HG03460 (cell line): ENCODE data around the gene PNMT.

ENCODE experiments used
- ATAC-seq: cut with Tn5 transposase; IDR thresholded peaks from one replicate; pipeline ENCODE4 v1.9.1; 2021; ENCODE audit not compliant: unreplicated experiment

PNMT gene, protein sequence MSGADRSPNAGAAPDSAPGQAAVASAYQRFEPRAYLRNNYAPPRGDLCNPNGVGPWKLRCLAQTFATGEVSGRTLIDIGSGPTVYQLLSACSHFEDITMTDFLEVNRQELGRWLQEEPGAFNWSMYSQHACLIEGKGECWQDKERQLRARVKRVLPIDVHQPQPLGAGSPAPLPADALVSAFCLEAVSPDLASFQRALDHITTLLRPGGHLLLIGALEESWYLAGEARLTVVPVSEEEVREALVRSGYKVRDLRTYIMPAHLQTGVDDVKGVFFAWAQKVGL

GRCh38 chr17:39667945-39668924 is at the start of gene PNMT:
PNMT (plus strand) TSS chr17:39668453; CDS start chr17:39668476, 23 bp downstream.
- no peak for ATAC-seq

DNA sequence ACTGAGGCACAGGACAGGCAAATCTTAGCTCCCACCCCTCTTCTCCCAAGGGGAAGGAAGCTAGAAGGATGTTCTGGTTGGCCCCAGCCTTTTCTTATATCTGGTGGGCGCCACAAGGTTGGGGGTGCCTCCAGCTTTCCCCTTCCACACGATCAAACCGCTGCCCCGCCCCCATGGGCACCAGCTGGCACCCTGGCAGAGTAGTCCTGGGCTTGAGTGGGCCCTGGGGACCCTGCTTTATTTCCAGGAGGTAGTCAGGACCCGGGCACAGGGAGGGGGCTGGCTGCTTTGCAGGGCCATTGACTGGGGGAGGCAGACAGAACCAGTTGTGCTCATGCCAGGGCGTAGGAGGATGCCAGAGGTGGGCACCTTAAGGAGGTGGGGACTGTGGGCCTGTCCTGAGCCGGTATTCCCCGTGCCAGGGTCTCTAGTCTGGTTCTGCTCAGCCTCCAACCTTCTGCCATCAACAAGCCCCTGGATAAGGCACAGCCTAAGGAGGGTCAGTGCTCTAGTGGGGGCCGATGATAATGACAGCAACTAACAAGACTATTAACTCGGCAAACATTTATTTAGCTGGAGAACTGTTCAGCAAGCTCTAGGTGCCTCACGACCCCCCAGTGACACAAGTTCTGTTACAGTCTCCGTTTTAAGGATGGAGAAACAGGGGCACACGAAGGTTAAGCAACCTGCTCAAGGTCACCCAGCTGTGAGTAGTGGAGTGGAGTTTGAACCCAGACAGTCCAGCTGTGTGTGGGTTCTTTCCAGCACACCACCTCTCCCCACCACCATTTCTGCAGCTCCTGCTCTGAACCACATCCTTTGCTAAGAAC is 49.1 kb upstream of the PNMT start:
- ATAC-seq: no peak

DNA sequence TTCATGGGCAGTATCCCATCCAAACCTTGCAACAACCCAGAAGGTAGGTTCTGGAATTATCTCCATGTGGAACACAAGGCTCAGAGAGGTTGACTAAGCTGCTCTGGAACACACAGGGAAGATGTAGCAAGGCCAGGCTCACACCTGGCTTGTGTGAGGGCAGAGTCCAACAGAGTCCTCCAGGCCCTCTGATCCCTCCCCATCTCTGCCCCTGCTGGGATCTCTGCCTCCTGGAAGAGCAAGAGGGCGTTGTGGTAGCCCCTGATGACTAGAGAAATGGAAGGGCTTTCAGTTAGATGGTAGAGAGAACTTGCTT is 48.5 kb upstream of the PNMT start:
- no peak for ATAC-seq

- ATAC-seq: no peak
Measured at GRCh38 chr17:39621523-39622379, 46.5 kb upstream of the PNMT start.

DNA sequence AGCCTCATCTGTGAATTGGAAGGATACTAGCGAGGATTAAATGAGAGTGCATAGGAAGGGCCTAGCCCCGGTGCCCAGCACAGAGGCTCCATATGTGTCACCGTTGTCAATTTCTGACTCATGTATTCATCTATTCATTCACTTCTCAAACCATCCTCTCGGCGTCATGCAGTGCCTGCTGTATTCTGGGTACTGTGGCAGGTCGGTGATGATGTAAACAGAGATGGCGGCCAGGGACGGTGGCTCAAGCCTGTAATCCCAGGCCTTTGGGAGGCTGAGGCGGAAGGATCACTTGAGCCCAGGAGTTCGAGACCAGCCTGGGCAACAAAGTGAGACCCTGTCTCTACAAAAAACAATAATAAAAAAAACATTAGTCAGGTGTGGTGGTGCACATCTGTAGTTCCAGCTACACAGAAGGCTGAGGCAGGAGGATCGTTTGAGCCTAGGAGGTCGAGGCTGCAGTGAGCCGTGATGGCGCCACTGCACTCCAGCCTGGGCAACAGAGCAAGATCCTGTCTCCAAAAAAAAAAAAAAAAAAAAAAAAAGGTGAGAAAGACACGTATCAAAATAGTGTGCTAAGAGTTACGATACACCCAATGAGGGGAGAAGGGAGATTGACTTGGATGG is 45.8 kb upstream of the PNMT start:
- ATAC-seq: no peak

DNA sequence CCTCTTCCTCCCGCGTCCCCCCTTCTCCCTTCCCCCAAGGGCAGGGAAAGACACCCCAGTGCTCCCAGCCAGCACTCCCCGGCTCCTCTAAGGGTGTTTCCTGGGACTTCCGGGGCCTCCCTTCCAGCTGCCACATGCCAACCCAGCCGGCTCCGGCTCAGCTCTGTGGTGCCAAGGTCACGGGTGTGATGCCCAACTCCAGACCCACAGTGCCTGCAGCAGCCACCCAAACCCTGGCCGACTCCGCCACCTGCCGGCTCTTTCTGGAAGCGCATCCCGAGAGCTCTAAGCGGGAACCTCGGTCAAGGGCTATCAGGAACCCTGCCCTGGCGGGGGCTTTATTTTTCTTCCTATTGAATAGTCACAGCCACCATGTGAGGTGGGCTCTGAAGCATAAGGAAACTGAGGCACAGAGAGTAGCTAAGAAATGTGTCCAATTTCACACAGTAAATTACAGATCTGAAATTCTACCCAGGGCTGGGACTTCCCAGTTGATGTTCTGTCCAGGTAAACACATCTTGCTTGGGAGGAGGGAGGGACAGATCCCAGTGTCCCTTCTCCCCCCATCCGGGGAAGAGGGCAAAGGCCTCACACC is 44.8 kb upstream of the PNMT start:
- ATAC-seq: no peak

- ATAC-seq: no peak
Measured at GRCh38 chr17:39624313-39624712, 43.9 kb upstream of the PNMT start.

GRCh38 chr17:39625198-39625785 is 43.0 kb upstream of the PNMT start:
- no peak for ATAC-seq

DNA sequence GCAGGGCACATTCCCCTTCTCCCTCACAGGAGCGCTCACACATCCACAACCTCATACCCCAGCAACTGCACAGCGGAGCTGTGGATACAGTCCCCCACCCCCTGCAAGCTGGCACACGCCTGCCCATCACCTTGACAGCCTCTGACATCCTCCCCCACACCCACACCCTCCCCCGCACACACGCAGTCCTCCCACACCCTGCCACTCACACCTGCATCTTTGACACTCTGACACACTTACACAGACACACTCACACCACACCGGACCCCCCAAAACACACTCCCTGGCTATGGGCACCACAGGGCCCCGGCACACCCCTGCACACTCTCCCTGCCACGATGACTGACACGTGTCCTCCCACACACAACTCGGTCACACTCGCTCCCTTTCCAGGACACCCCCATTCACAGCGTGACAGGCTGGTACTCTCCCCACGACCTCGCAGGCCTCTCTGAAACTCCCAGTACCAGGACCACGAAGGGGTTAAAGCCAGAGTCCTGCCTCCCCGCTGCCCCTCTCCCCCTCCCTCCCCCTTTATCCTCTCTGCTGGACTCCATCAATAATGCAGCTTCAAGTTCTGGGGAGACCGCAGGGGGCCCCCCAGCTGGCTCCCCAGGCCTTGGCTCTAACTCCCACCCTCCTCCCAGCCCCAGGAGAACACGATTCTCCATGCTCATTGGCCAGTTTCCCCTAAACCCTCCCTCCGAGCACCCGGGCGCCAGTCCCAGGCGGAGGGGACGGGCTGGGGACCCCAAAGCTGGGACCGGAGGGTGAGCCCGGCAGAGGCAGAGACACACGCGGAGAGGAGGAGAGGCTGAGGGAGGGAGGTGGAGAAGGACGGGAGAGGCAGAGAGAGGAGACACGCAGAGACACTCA is 41.8 kb upstream of the PNMT start, which contains the start of gene PPP1R1B:
Gene PPP1R1B, plus strand, starts transcription at position 782 of the 876 bp plus-strand sequence. CDS start 441 bp downstream, outside the sequence.
- no peak for ATAC-seq

- ATAC-seq: no peak
Measured at GRCh38 chr17:39627047-39627711, 41.1 kb upstream of the PNMT start.

- no peak for ATAC-seq
Measured at GRCh38 chr17:39627712-39628516, 40.3 kb upstream of the PNMT start.

GRCh38 chr17:39628655-39629493 is 39.4 kb upstream of the PNMT start:
- ATAC-seq: no peak

GRCh38 chr17:39629494-39629880 is 38.8 kb upstream of the PNMT start:
- no peak for ATAC-seq

- no peak for ATAC-seq
Measured at GRCh38 chr17:39629898-39630297, 38.4 kb upstream of the PNMT start.

- ATAC-seq: no peak
Measured at GRCh38 chr17:39631403-39631802, 36.9 kb upstream of the PNMT start.
